Ishikawa (cell line): ENCODE results near the gene ZBTB44.

Source experiments
- CEBPB ChIP-seq: IDR thresholded peaks from 2 replicates; pipeline ENCODE4 v1.6.1; 2012
- CREB1 ChIP-seq: IDR thresholded peaks from 2 replicates; pipeline ENCODE4 v1.6.1; 2012; ENCODE audit warnings: low read depth
- EGR1 ChIP-seq: IDR thresholded peaks from 2 replicates; pipeline ENCODE4 v1.6.1; 2012
- EP300 ChIP-seq: IDR thresholded peaks from 2 replicates; pipeline ENCODE4 v1.6.1; 2012; ENCODE audit warnings: borderline replicate concordance
- FOXM1 ChIP-seq: IDR thresholded peaks from 2 replicates; pipeline ENCODE4 v1.6.1; 2012; ENCODE audit warnings: low read depth, borderline replicate concordance
- NFIC ChIP-seq: IDR thresholded peaks from 2 replicates; pipeline ENCODE4 v1.6.1; 2012
- RAD21 ChIP-seq: IDR thresholded peaks from 2 replicates; pipeline ENCODE4 v1.6.1; 2012; ENCODE audit warnings: low read depth
- TAF1 ChIP-seq: IDR thresholded peaks from 2 replicates; pipeline ENCODE4 v1.6.1; 2012; ENCODE audit warnings: low read depth, mild to moderate bottlenecking
- TCF12 ChIP-seq: IDR thresholded peaks from 2 replicates; pipeline ENCODE4 v1.6.1; 2012; ENCODE audit warnings: low read depth
- TEAD4 ChIP-seq: IDR thresholded peaks from 2 replicates; pipeline ENCODE4 v1.6.1; 2012
- YY1 ChIP-seq: IDR thresholded peaks from 2 replicates; pipeline ENCODE4 v1.6.1; 2012; ENCODE audit warnings: low read depth
- ZBTB7A ChIP-seq: IDR thresholded peaks from 2 replicates; pipeline ENCODE4 v1.6.1; 2012; ENCODE audit warnings: low read depth
- TF ChIP-seq, protein P1 (sequence below): IDR thresholded peaks from 2 replicates; pipeline ENCODE4 v1.6.1; 2012
- TF ChIP-seq, protein P2 (sequence below): IDR thresholded peaks from 2 replicates; pipeline ENCODE4 v1.6.1; 2012; ENCODE audit warnings: low read depth, mild to moderate bottlenecking
- TF ChIP-seq, protein P3 (sequence below): IDR thresholded peaks from 2 replicates; pipeline ENCODE4 v1.6.1; 2012

ZBTB44 gene

DNA sequence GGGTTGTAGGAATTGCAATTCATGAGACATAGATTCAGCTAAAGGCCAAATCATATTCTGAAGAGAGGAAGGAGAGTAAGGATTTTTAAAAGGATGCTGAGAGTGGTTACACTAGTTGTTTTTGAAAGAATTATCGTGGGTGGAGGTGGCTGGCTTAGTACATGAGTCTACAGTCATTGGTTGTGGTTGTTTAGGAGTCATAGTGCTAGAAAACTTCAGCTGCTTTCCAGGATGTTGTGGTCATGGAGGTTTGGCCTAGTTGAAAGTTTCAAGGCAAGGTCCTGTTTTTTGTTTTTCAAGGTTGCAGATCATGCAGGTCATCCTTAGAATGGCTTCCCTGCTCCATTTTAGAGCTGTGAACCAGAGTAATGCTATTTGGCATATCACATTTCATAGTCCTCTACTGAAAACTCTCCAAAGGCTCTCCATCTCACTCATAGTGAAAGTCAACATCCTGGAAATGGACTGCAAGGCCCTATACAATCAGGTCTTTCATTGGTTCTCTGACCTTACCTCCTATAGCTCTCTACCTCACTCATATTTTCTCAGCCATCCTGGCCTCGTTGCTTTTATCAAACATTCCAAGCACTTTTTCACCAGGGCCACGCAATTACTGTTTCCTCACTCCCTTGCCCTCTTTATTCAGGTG is 26.1 kb upstream of the ZBTB44 start:
- TF ChIP-seq CEBPB: no peak
- TF ChIP-seq TCF12: no peak
- no peak for TF ChIP-seq RAD21
- TF ChIP-seq NFIC: no peak
- no peak for TF ChIP-seq EP300
- TF ChIP-seq EGR1: no peak
- TF ChIP-seq, protein P1, sequence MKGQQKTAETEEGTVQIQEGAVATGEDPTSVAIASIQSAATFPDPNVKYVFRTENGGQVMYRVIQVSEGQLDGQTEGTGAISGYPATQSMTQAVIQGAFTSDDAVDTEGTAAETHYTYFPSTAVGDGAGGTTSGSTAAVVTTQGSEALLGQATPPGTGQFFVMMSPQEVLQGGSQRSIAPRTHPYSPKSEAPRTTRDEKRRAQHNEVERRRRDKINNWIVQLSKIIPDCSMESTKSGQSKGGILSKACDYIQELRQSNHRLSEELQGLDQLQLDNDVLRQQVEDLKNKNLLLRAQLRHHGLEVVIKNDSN: no peak
- TF ChIP-seq, protein P2, sequence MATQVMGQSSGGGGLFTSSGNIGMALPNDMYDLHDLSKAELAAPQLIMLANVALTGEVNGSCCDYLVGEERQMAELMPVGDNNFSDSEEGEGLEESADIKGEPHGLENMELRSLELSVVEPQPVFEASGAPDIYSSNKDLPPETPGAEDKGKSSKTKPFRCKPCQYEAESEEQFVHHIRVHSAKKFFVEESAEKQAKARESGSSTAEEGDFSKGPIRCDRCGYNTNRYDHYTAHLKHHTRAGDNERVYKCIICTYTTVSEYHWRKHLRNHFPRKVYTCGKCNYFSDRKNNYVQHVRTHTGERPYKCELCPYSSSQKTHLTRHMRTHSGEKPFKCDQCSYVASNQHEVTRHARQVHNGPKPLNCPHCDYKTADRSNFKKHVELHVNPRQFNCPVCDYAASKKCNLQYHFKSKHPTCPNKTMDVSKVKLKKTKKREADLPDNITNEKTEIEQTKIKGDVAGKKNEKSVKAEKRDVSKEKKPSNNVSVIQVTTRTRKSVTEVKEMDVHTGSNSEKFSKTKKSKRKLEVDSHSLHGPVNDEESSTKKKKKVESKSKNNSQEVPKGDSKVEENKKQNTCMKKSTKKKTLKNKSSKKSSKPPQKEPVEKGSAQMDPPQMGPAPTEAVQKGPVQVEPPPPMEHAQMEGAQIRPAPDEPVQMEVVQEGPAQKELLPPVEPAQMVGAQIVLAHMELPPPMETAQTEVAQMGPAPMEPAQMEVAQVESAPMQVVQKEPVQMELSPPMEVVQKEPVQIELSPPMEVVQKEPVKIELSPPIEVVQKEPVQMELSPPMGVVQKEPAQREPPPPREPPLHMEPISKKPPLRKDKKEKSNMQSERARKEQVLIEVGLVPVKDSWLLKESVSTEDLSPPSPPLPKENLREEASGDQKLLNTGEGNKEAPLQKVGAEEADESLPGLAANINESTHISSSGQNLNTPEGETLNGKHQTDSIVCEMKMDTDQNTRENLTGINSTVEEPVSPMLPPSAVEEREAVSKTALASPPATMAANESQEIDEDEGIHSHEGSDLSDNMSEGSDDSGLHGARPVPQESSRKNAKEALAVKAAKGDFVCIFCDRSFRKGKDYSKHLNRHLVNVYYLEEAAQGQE: no peak
- no peak for TF ChIP-seq ZBTB7A
- no peak for TF ChIP-seq YY1
- no peak for TF ChIP-seq CREB1
- TF ChIP-seq FOXM1: no peak
- no peak for TF ChIP-seq TEAD4

DNA sequence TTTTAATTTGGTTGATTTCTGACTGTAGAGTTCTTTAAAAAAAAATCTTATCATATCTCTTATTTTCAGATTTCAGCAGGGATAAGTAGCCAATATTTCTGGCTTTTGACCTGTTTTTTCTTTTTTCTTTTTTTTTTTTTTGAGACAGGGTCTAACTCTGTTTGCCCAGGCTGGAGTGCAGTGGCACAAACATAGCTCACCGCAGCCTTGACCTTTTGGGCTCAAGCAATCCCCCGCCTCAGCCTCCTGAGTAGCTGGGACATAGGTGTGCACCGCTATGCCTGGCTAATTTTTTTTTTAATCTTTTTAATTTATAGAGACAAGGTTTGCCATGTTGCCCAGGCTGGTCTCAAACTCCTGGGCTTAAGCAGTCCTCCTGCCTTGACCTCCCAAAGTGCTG is 23.9 kb upstream of the ZBTB44 start:
- no peak for TF ChIP-seq TAF1
- no peak for TF ChIP-seq EGR1
- no peak for TF ChIP-seq NFIC
- TF ChIP-seq CREB1: no peak
- TF ChIP-seq, protein P1: no peak
- TF ChIP-seq RAD21: no peak
- TF ChIP-seq ZBTB7A: no peak
- no peak for TF ChIP-seq FOXM1
- no peak for TF ChIP-seq CEBPB
- TF ChIP-seq, protein P3, sequence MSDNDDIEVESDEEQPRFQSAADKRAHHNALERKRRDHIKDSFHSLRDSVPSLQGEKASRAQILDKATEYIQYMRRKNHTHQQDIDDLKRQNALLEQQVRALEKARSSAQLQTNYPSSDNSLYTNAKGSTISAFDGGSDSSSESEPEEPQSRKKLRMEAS: no peak
- TF ChIP-seq, protein P2: no peak
- no peak for TF ChIP-seq EP300
- TF ChIP-seq YY1: no peak
- no peak for TF ChIP-seq TCF12
- TF ChIP-seq TEAD4: no peak

DNA sequence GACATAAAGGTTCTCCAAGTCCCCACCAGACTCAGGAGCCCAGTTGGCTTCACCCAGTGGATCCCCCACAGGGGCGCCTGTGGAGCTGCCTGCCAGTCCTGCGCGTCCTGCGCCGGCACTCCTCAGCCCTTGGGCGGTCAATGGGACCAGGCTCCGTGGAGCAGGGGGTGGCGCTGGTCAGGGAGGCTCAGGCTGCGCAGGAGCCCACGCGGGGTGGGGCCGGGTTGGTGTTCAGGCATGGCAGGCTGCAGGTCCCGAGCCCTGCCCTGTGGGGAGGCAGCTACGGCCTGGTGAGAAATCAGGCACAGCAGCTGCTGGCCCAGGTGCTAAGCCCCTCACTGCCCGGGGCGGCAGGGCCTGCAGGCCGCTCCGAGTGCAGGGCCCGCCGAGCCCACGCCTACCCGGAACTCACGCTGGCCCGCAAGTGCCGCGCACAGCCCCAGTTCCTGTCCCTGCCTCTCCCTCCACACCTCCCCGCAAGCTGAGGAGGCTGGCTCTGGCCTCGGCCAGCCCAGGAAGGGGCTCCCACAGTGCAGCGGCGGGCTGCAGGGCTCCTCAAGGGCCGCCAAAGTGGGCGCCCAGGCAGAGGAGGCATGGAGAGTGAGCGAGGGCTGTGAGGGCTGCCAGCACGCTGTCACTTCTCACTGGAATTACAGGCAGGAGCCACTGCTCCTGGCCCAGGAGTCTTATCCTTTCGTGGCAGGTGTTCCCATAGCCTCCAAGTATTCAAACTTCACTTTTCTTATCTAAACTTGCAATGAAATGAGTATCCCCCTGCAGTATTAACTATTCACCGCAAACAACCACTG is 22.8 kb upstream of the ZBTB44 start:
- TF ChIP-seq, protein P1: no peak
- TF ChIP-seq NFIC: no peak
- TF ChIP-seq CREB1: no peak
- TF ChIP-seq FOXM1: no peak
- TF ChIP-seq, protein P2: no peak
- TF ChIP-seq EGR1: no peak
- TF ChIP-seq EP300: no peak
- no peak for TF ChIP-seq CEBPB
- no peak for TF ChIP-seq RAD21
- TF ChIP-seq, protein P3: no peak
- no peak for TF ChIP-seq YY1
- TF ChIP-seq TCF12: no peak
- TF ChIP-seq TAF1: no peak
- TF ChIP-seq ZBTB7A: no peak
- no peak for TF ChIP-seq TEAD4
